Caco-2 (cell line): Measurements from ENCODE around the gene CYP46A1. TPM values are rescaled to one million over a fixed set of nuclear protein-coding genes. Genes with fewer than 3 reads are reported as not detected.

Source experiments
- BruUV-seq: library from RNA; stranded (reverse); fragments of 400-500 nt; replicated peaks from 2 replicates; lab custom pipeline; 2021; lab: Mats Ljungman, UMichigan
- CTCF ChIA-PET: fragments of 300-600 bp; sonication (Branson Sonifier 250); formaldehyde crosslinking; loops from one replicate; lab custom pipeline; 2022; ENCODE audit warnings: antibody characterized with exemption; lab: Charles Lee
- POLR2A ChIA-PET: fragments of 300-600 bp; sonication (Branson Sonifier 250); formaldehyde crosslinking; loops from one replicate; lab custom pipeline; 2022; ENCODE audit warnings: antibody characterized with exemption; lab: Charles Lee
- DNase-seq, 2 experiments: peaks; one replicate each; pipeline versions ENCODE4 v3.0.0 to v3.0.0-alpha.2; 2020 to 2022
- H3K27me3 ChIP-seq: replicated peaks from 2 replicates; pipeline ENCODE4 v1.6.0; 2011; ENCODE audit warnings: low read length; ENCODE audit not compliant: control insufficient read depth, insufficient read depth
- H3K36me3 ChIP-seq: 2 replicates; pipeline ENCODE4 v1.5.1; 2011; ENCODE audit warnings: low read length; ENCODE audit not compliant: control insufficient read depth, insufficient read depth
- H3K4me1 ChIP-seq: fragments of 250-450 bp; sonication (Bioruptor Pico); 2 replicates; pipeline ENCODE4 v1.5.1; 2020; ENCODE audit warnings: mild to moderate bottlenecking
- H3K4me3 ChIP-seq: 2 replicates; pipeline ENCODE4 v1.5.1; 2011; ENCODE audit warnings: low read depth, mild to moderate bottlenecking, control low read depth, low read length
- H3K9me3 ChIP-seq: fragments of 250-450 bp; sonication (Bioruptor Pico); 2 replicates; pipeline ENCODE4 v1.5.1; 2020; ENCODE audit warnings: mild to moderate bottlenecking, moderate library complexity
- H3K27ac Mint-ChIP-seq: one replicate; pipeline ENCODE4 v1.8.0; 2022; ENCODE audit warnings: mixed read lengths; ENCODE audit not compliant: unreplicated experiment
- H3K27me3 Mint-ChIP-seq: one replicate; pipeline ENCODE4 v1.8.0; 2022; ENCODE audit warnings: mixed read lengths; ENCODE audit not compliant: insufficient read depth, unreplicated experiment
- H3K36me3 Mint-ChIP-seq: one replicate; pipeline ENCODE4 v1.8.0; 2022; ENCODE audit warnings: mild to moderate bottlenecking, mixed read lengths; ENCODE audit not compliant: insufficient read depth, unreplicated experiment
- H3K4me1 Mint-ChIP-seq: one replicate; pipeline ENCODE4 v1.8.0; 2022; ENCODE audit warnings: low read depth, mixed read lengths; ENCODE audit not compliant: unreplicated experiment
- H3K4me3 Mint-ChIP-seq: one replicate; pipeline ENCODE4 v1.8.0; 2022; ENCODE audit warnings: mild to moderate bottlenecking, moderate library complexity, mixed read lengths; ENCODE audit not compliant: unreplicated experiment
- H3K9me3 Mint-ChIP-seq: one replicate; pipeline ENCODE4 v1.8.0; 2022; ENCODE audit warnings: mixed read lengths; ENCODE audit not compliant: unreplicated experiment
- CTCF ChIP-seq, 2 experiments: fragments of 200-600 bp in 1 of 2; IDR thresholded peaks; 1 replicate in 1 of 2; 2 replicates in 1 of 2; pipeline versions ENCODE4 v1.5.1 to v1.8.0; 2011 to 2022; ENCODE audit warnings: antibody characterized with exemption in 1 of 2, control low read depth in 1 of 2, inconsistent platforms in 1 of 2, low read depth in 1 of 2, low read length in 1 of 2, mild to moderate bottlenecking in 1 of 2, moderate library complexity in 1 of 2; ENCODE audit not compliant: insufficient read depth in 1 of 2, severe bottlenecking in 1 of 2, unreplicated experiment in 1 of 2
- intact Hi-C: fragments of 100-400 bp; cut with micrococcal nuclease; formaldehyde crosslinking; loops from one replicate; pipeline ENCODE4 v1.10.0; 2022; ENCODE audit not compliant: unreplicated experiment
- total RNA-seq: library from RNA; stranded (reverse); gene quantifications from 2 replicates; pipeline ENCODE4 v1.2.3, GENCODE V29; 2022

CYP46A1 gene
- total RNA-seq, 1 experiment from 2014 or later: 0.09 TPM

DNA sequence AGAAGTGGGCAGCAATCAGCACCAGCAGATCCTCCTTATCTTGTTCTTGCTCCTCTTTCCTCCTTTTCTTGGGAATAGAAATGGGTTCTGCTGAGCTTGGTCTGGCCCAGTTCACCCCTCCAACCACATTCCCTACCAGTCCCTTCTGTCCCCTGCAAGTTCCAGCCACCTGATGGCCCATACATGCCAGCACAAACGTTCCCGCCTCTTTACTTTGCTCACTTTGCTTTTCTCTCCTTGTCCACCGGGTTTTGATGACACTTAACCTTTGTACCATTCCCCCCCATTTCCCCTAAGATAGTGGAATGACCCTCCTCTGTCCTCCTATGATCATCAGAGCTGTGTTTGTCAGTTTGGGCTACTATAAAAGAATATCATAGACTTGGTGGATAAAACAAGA, 85.7 kb downstream of the CYP46A1 start:
- no peaks in the 10 kb centered on the region for H3K4me1 ChIP-seq
- no peaks in the 10 kb centered on the region for H3K9me3 ChIP-seq
- H3K36me3 ChIP-seq: no peaks in the 10 kb centered on the region
- no peak overlapping the region for H3K27ac Mint-ChIP-seq
- no peaks in the 10 kb centered on the region for H3K4me1 Mint-ChIP-seq
- no peak overlapping the region for H3K4me3 Mint-ChIP-seq
- H3K27me3 ChIP-seq: no peaks in the 10 kb centered on the region
- ChIA-PET CTCF (no interaction called here), POLR2A (no interaction called here)
- H3K4me3 ChIP-seq: no peak overlapping the region
- intact Hi-C loops: no loop called here
- BruUV-seq: no TSS peak
- no peaks in the 10 kb centered on the region for H3K36me3 Mint-ChIP-seq
- TF ChIP-seq CTCF (IDR thresholded peaks at IDR 0.05; ENCODE audit: insufficient read depth in 1 of 2, low read depth in 1 of 2, low read length in 1 of 2, severe bottlenecking in 1 of 2, unreplicated experiment in 1 of 2): no peak
- H3K9me3 Mint-ChIP-seq: no peaks in the 10 kb centered on the region
- H3K27me3 Mint-ChIP-seq: no peaks in the 10 kb centered on the region
- DNase-seq: no peak

DNA sequence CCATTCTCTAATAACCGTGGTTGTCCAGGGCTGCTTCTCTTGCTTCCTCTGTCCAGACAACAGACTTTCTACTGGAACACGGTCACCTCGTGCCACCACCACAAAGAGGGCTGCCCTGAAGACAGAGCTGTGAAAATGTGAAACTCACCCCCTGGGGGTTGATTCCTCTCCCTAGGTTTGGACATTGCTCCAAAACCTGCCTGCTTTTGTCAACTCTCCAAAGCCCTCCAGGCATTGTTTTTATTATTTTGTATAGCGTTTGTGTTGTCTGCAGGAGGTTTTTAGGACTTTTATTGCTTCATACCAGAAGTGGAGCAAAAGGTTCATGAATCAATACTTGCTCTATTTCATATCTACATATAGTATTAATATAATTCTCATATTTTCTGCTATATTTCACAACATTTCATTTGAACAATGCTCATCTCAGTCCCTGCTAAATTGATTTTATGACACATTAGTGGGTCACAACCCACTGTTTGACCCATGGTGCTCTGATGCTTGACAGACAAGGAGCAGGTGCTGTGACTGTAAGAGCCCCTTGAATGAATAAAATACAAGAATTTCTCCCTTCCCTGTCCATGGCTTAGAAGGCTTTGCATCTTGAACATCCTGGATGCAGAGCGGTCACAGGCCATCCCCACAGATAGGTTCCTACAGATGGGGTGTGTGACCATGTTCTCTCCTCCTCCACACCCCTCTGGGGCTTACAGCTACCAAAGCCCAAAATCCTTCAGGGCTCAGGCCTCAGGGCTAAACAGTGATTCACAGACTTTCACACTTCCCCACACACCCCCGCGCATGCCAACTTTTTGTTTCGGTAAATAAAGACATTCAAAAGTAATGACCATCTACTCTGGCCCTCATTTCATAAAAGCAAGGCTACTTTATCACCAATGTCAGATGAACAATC, 88.5 kb downstream of the CYP46A1 start:
- Mint-ChIP-seq H3K4me1 (no peaks in the 10 kb centered on the region), H3K9me3 (no peaks in the 10 kb centered on the region), H3K27me3 (peaks cover 8% of the 10 kb centered on the region), H3K27ac (no peak overlapping the region), H3K4me3 (no peak overlapping the region), H3K36me3 (no peaks in the 10 kb centered on the region)
- ChIA-PET POLR2A (no interaction called here), CTCF (no interaction called here)
- no peaks in the 10 kb centered on the region for H3K36me3 ChIP-seq
- H3K4me3 ChIP-seq: no peak overlapping the region
- H3K4me1 ChIP-seq: no peaks in the 10 kb centered on the region
- no peak for DNase-seq
- H3K9me3 ChIP-seq: no peaks in the 10 kb centered on the region
- no peak for TF ChIP-seq CTCF (IDR thresholded peaks at IDR 0.05; ENCODE audit: insufficient read depth in 1 of 2, low read depth in 1 of 2, low read length in 1 of 2, severe bottlenecking in 1 of 2, unreplicated experiment in 1 of 2)
- no TSS peak for BruUV-seq
- intact Hi-C loops: no loop called here
- no peaks in the 10 kb centered on the region for H3K27me3 ChIP-seq

DNA sequence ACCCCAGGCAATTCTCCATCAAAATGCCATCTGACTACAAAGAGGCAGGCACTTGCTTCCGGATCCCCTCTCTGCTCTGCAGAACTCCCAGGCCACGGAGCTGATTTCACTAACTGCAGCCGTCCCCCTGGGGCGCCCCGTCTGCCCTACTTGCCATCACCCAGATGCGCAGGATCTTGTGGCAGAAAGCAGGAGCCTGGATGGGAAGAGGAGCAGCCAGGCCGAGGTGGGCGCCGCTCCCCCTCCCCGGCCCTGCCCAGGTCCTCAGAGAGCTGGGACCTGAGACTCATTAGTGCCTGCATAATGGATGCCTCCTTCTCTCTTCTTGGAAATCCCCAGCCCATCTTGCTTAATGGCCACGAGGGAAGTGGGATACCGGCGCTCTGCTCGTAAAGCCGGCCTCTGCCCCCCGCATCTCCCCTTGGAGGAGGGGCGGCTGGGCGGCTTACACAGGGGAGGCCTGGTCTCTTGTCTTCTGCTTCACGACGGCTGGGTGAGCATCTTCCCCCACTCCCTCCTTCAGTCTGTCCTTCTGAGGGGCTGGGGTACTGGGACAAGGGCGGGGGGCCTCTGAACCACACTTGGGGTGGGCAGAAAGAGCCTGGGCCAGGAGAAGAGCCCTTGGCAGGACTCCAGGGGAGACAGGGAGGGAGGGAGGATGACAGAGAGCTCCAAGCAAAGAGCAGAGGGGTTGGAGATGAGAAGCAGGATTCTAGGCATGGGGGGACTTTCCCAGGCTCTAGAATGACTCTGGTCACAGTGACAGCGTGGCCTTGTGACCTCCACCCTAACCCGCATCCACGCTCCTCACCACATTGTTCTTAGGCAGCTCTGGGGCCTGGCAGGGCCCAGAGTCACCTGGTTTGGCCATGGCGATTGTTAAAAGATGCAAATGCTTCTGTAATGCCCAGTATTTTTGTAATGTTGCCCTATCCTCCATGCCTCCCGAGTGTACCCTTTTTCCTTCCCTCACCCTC, 89.7 kb downstream of the CYP46A1 start:
- CTCF ChIA-PET: no interaction called here
- no TSS peak for BruUV-seq
- Histone ChIP-seq H3K4me1 (no peaks in the 10 kb centered on the region), H3K4me3 (no peak overlapping the region), H3K9me3 (peaks cover 10% of the 10 kb centered on the region), H3K36me3 (no peaks in the 10 kb centered on the region), H3K27me3 (no peaks in the 10 kb centered on the region)
- Mint-ChIP-seq H3K27me3 (peaks cover 10% of the 10 kb centered on the region), H3K4me1 (no peaks in the 10 kb centered on the region), H3K4me3 (no peak overlapping the region), H3K36me3 (no peaks in the 10 kb centered on the region), H3K9me3 (peaks cover 9% of the 10 kb centered on the region), H3K27ac (no peak overlapping the region)
- TF ChIP-seq CTCF (IDR thresholded peaks at IDR 0.05; ENCODE audit: insufficient read depth in 1 of 2, low read depth in 1 of 2, low read length in 1 of 2, severe bottlenecking in 1 of 2, unreplicated experiment in 1 of 2): no peak
- intact Hi-C loops: no loop called here
- POLR2A ChIA-PET: no interaction called here
- no peak for DNase-seq
